AG04449 (cell line): ENCODE measurements around the gene GGN.
"Not testable (repeated sequence)": the region's sequence is repeated elsewhere in the genome, so short reads cannot be mapped to it uniquely, and the experiment has no call there.

Experiments
- CTCF ChIA-PET: fragments of 350-600 bp; formaldehyde crosslinking; extraction: SDS; loops from one replicate; lab custom pipeline; 2021; ENCODE audit warnings: antibody characterized with exemption; lab: Yijun Ruan, JAX
- POLR2A ChIA-PET: fragments of 400-600, 350-600 bp; formaldehyde crosslinking; extraction: SDS; loops from one replicate; lab custom pipeline; 2020; ENCODE audit warnings: antibody characterized with exemption, inconsistent platforms; lab: Yijun Ruan, JAX
- DNase-seq: peaks from one replicate; pipeline ENCODE4 v3.0.0-alpha.2; 2010; ENCODE audit warnings: low read depth, low spot score
- H3K4me3 ChIP-seq: 2 replicates; pipeline ENCODE4 v1.5.1; 2011; ENCODE audit warnings: low read depth, mild to moderate bottlenecking, control low read depth, low read length
- CTCF ChIP-seq: IDR thresholded peaks from one replicate; pipeline ENCODE4 v1.5.1; 2011; ENCODE audit warnings: mild to moderate bottlenecking, moderate library complexity, low read length, control low read depth, inconsistent platforms; ENCODE audit not compliant: insufficient read depth; ENCODE audit errors: missing control alignments

The GGN gene

GRCh38 chr19:38352611-38353010, 35.2 kb downstream of the GGN start:
- no peak for TF ChIP-seq CTCF
- ChIA-PET POLR2A (interaction anchor here (0.6 kb wide), 1 partner anchor 36 kb away, joined by 3 read pairs; no protein-coding TSS in a partner anchor), CTCF (no interaction called here)
- DNase-seq, result no peak
- H3K4me3 ChIP-seq, result no peak overlapping the region

GRCh38 chr19:38351865-38352395, 35.9 kb downstream of the GGN start:
- no peak for TF ChIP-seq CTCF
- no peak for DNase-seq
- POLR2A ChIA-PET, result no interaction called here
- H3K4me3 ChIP-seq, result no peak overlapping the region
- CTCF ChIA-PET, result interaction anchor here (0.7 kb wide), 1 partner anchor 108 kb away, joined by 3 read pairs; no protein-coding TSS in a partner anchor

- no peak for TF ChIP-seq CTCF
- POLR2A ChIA-PET, result no interaction called here
- CTCF ChIA-PET, result interaction anchor here (0.7 kb wide), 2 partner anchors 15 to 107 kb away, joined by 3 read pairs; partner anchors contain the start of gene CATSPERG
- H3K4me3 ChIP-seq, result no peak overlapping the region
- DNase-seq, result no peak
Measured at GRCh38 chr19:38350883-38351282, 37.0 kb downstream of the GGN start.

GRCh38 chr19:38346837-38347236, 41.0 kb downstream of the GGN start:
- TF ChIP-seq CTCF, result no peak
- no peak overlapping the region for H3K4me3 ChIP-seq
- ChIA-PET CTCF (interaction anchor here (1.0 to 1.5 kb wide), 5 partner anchors 9 to 113 kb away, joined by 3 to 5 read pairs (median 3); partner anchors contain the start of gene CATSPERG), POLR2A (no interaction called here)
- no peak for DNase-seq

- CTCF ChIA-PET, result no interaction called here
- DNase-seq, result no peak
- no peak for TF ChIP-seq CTCF
- POLR2A ChIA-PET, result no interaction called here
- H3K4me3 ChIP-seq, result no peak overlapping the region
Measured at GRCh38 chr19:38340927-38341326, 46.9 kb downstream of the GGN start.

- DNase-seq, POLR2A ChIA-PET, H3K4me3 ChIP-seq: not testable (repeated sequence)
- CTCF ChIA-PET, result interaction anchor here (2.9 to 10.2 kb wide), 2 partner anchors 95 to 106 kb away, joined by 17 to 94 read pairs; no protein-coding TSS in a partner anchor
Measured at GRCh38 chr19:38339011-38339410, 48.8 kb downstream of the GGN start.

GRCh38 chr19:38337360-38337653, 50.5 kb downstream of the GGN start:
- H3K4me3 ChIP-seq, result peak overlapping the region; percentile 89
- ChIA-PET CTCF (interaction anchor here (0.7 to 10.2 kb wide), 6 partner anchors 9 to 435 kb away, joined by 3 to 94 read pairs (median 16); no protein-coding TSS in a partner anchor), POLR2A (no interaction called here)
- no peak for DNase-seq
- TF ChIP-seq CTCF, result no peak
